Brain microvascular endothelial cell (primary cell): ENCODE data around the gene NUBPL.

Experiments used
- DNase-seq: peaks from one replicate; pipeline ENCODE4 v3.0.0-alpha.2; 2020
- H3K27ac ChIP-seq: fragments of 250-450 bp; sonication (Bioruptor Pico); 2 replicates; pipeline ENCODE4 v1.5.1; 2020; ENCODE audit warnings: mild to moderate bottlenecking, moderate library complexity
- H3K27me3 ChIP-seq: fragments of 250-450 bp; sonication (Bioruptor Pico); replicated peaks from 2 replicates; pipeline ENCODE4 v1.5.1; 2020; ENCODE audit warnings: mild to moderate bottlenecking
- H3K36me3 ChIP-seq: fragments of 250-450 bp; sonication (Bioruptor Pico); replicated peaks from 2 replicates; pipeline ENCODE4 v1.5.1; 2020; ENCODE audit warnings: mild to moderate bottlenecking
- H3K4me3 ChIP-seq: 2 replicates; pipeline ENCODE4 v1.5.1; 2011; ENCODE audit warnings: low read depth, mild to moderate bottlenecking, control low read depth, low read length, moderate library complexity
- in situ Hi-C: cut with HindIII; loops from 2 replicates; pipeline ENCODE4 v1.10.0; 2017; ENCODE audit warnings: low sequenced_read_pairs, low pct_ligation_motif_present
- TF ChIP-seq, protein P1 (sequence below): IDR thresholded peaks from 2 replicates; pipeline ENCODE4 v1.5.1; 2011; ENCODE audit warnings: low read depth, mild to moderate bottlenecking, moderate library complexity, low read length, control low read depth, inconsistent platforms; ENCODE audit errors: missing control alignments

Gene NUBPL

DNA sequence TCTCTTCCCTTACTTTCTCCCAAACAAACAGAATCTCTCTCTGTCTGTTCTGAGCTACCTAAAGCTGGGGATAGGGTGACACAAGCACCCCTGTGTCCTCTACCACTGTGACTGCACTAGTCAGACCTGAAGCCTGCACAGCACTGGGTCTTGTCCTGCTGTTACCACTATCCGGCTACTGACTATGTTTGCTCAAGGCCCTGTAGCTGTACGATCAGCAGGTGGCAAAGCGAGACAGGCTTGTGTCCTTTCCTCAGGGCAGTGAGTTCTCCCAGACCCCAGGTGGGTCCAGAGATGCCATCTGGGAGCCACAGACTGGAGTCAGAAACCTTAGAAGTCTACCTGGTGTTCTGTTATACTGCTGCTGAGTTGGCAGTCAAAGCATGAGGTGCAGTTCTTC lies 116.4 kb downstream of the NUBPL start:
- TF ChIP-seq, protein P1, sequence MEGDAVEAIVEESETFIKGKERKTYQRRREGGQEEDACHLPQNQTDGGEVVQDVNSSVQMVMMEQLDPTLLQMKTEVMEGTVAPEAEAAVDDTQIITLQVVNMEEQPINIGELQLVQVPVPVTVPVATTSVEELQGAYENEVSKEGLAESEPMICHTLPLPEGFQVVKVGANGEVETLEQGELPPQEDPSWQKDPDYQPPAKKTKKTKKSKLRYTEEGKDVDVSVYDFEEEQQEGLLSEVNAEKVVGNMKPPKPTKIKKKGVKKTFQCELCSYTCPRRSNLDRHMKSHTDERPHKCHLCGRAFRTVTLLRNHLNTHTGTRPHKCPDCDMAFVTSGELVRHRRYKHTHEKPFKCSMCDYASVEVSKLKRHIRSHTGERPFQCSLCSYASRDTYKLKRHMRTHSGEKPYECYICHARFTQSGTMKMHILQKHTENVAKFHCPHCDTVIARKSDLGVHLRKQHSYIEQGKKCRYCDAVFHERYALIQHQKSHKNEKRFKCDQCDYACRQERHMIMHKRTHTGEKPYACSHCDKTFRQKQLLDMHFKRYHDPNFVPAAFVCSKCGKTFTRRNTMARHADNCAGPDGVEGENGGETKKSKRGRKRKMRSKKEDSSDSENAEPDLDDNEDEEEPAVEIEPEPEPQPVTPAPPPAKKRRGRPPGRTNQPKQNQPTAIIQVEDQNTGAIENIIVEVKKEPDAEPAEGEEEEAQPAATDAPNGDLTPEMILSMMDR: no peak
- H3K4me3 ChIP-seq: no peak overlapping the region
- no peaks in the 10 kb centered on the region for H3K36me3 ChIP-seq
- no peaks in the 10 kb centered on the region for H3K27me3 ChIP-seq
- no peak overlapping the region for H3K27ac ChIP-seq
- in situ Hi-C loops: no loop called here
- no peak for DNase-seq

DNA sequence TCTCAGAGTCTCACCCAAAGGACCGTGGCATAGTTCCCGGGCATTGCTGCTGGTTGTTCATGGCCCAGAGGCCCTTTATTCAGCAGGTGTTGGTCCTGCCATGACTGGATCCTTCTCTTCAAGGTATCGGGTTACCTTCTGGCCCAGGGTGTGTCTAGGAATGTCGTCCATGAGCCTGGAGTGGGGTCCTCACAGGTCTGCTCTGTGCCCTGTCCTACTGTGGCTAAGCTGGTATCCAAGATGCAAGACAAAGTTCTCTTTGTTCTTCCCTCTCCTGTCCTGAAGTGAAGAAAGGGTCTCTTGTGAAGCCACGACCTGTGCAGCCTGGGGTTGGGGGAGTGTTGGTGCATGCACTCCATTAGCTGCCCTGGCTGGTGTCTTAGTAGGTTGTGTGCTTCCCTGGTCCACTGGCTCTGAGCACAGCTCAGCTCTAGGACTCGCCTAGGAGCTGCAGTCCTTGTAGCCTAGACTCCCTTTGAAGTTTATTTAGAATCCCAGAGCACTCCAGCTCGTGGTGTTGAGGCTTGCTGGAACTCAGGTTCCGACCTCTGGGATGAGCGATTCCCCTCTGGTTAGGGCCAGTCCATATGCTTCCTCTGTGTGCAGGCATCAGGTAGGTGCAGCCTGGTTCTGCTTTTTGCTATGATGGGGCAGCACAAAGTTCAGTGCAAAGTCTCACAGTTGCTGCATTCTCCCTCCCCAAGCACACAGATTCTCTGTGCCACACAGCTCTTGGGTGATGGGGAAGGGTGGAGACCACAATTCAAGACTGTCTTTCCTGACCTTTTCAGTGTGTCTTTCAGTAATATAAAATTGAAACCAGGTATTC lies 117.4 kb downstream of the NUBPL start:
- Histone ChIP-seq H3K27ac (no peak overlapping the region), H3K27me3 (no peaks in the 10 kb centered on the region), H3K4me3 (no peak overlapping the region), H3K36me3 (no peaks in the 10 kb centered on the region)
- DNase-seq: no peak
- in situ Hi-C loops: no loop called here
- TF ChIP-seq, protein P1: no peak

DNA sequence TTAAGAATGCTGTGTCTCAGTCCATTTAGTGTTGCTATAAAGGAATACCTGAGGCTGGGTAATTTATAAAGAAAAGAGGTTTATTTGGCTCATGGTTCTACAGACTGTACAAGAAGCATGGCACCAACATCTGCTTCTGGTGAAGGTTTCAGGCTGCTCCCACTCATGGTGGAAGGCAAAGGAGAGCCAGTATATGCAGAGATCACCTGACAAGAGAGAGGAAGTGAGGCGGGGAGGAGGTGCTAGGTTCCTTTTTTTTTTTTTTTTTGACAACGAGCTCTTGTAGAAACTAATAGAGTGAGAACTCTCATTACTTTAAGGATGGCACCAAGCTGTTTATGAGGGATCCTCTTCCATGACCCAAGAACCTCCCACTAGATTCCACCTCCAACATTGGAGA lies 121.6 kb downstream of the NUBPL start:
- H3K36me3 ChIP-seq: no peaks in the 10 kb centered on the region
- no peak overlapping the region for H3K27ac ChIP-seq
- TF ChIP-seq, protein P1: no peak
- no peak overlapping the region for H3K4me3 ChIP-seq
- no peaks in the 10 kb centered on the region for H3K27me3 ChIP-seq
- no peak for DNase-seq
- in situ Hi-C loops: no loop called here

DNA sequence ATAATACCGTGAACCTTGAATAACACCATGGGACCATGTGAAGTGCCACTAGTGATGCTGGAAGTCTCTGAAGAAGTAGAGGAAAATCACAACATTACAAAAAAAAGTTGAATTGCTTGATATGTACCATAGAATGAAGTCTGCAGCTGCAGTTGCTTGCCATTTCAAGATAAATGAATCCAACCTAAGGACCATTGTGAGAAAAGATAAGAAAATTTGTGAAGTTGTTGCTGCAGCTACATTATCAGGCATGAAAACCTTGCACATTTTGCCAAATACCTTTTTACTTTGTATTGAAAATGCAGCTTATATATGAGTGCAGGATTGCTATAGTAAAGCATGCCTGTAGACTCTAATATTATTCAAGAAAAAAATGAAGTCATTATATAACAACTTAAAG lies 126.5 kb downstream of the NUBPL start:
- Histone ChIP-seq H3K4me3 (no peak overlapping the region), H3K27ac (no peak overlapping the region), H3K36me3 (no peaks in the 10 kb centered on the region), H3K27me3 (no peaks in the 10 kb centered on the region)
- TF ChIP-seq, protein P1: no peak
- DNase-seq: no peak
- in situ Hi-C loops: no loop called here

DNA sequence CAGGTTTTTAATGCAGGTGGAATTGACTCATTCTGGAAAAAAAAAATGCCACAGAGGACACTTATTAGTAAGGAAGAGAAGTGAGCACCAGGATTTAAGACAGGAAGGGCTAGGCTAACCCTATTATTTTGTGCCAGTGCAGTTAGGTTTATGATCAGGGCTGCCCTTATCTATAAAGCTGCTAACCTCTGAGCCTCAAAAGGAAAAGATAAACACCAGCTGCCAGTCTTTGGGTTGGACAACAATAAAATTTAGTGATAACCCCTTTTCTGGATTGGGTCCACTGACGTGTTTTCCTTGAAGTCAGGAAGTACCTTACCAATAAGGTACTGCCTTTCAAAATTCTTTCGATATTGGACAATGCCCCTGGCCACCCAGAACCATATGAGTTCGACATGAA lies 128.9 kb downstream of the NUBPL start:
- H3K27me3 ChIP-seq: no peaks in the 10 kb centered on the region
- in situ Hi-C loops: no loop called here
- H3K27ac ChIP-seq: no peak overlapping the region
- TF ChIP-seq, protein P1: no peak
- no peak overlapping the region for H3K4me3 ChIP-seq
- no peaks in the 10 kb centered on the region for H3K36me3 ChIP-seq
- no peak for DNase-seq

- no peaks in the 10 kb centered on the region for H3K27me3 ChIP-seq
- no peak overlapping the region for H3K4me3 ChIP-seq
- TF ChIP-seq, protein P1: no peak
- in situ Hi-C loops: no loop called here
- no peak for DNase-seq
- H3K27ac ChIP-seq: no peak overlapping the region
- H3K36me3 ChIP-seq: no peaks in the 10 kb centered on the region
Observed at GRCh38 chr14:31692376-31692781, 131.2 kb downstream of the NUBPL start.
